Adrenal gland (tissue), 5 donors: Measurements from ENCODE around the gene ARL8A.

Experiments used
- POLR2A ChIP-seq, 2 donors: fragments of 450-650 bp; IDR thresholded peaks; one replicate each; pipeline ENCODE4 v1.6.1; 2017; ENCODE audit warnings: antibody characterized with exemption in 2 of 2, mild to moderate bottlenecking in 2 of 2, moderate library complexity in 1 of 2
- TF ChIP-seq, protein P1 (sequence below), 6 experiments: fragments of 450-650 bp in 4 of 6; fragments of 200-600 bp in 2 of 6; sonication (generic) in 1 of 6; IDR thresholded peaks; 1 replicate in 5 of 6; 2 replicates in 1 of 6; pipeline versions ENCODE4 v1.5.1 to v1.8.0; 2016 to 2021; ENCODE audit warnings: antibody characterized with exemption in 6 of 6, mild to moderate bottlenecking in 2 of 6, moderate library complexity in 1 of 6
- donor health status: DM: no; HTN: no; CAD: no.

DNA sequence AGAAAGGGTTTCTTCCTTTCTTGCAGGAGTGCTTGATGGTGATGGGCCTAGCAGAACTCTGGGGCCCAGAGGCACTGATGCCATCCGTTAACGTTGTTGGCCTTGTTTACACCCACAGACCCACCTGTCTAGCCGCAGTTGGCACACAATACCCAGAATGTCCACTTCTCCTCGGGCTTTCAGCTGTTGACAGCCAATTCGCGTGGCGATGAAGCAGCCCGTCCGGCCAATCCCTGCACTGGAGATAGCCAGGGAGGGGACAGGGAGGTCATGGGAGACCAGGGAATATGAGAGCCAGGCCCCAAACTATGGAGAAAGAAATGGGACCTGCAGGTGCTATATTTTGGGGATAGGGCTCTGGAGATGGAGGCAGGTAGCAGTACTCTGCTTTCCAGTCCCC, 5.7 kb upstream of the ARL8A start:
- TF ChIP-seq, protein P1, sequence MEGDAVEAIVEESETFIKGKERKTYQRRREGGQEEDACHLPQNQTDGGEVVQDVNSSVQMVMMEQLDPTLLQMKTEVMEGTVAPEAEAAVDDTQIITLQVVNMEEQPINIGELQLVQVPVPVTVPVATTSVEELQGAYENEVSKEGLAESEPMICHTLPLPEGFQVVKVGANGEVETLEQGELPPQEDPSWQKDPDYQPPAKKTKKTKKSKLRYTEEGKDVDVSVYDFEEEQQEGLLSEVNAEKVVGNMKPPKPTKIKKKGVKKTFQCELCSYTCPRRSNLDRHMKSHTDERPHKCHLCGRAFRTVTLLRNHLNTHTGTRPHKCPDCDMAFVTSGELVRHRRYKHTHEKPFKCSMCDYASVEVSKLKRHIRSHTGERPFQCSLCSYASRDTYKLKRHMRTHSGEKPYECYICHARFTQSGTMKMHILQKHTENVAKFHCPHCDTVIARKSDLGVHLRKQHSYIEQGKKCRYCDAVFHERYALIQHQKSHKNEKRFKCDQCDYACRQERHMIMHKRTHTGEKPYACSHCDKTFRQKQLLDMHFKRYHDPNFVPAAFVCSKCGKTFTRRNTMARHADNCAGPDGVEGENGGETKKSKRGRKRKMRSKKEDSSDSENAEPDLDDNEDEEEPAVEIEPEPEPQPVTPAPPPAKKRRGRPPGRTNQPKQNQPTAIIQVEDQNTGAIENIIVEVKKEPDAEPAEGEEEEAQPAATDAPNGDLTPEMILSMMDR (IDR thresholded peaks at IDR 0.05): no peak
- no peak for TF ChIP-seq POLR2A (IDR thresholded peaks at IDR 0.05)
